PC-9 (cell line): ENCODE measurements around the gene IGIP. TPM values are rescaled to one million over a fixed set of nuclear protein-coding genes. Genes with fewer than 3 reads are reported as not detected.

Experiments
- BruUV-seq: library from RNA; stranded (reverse); fragments of 400-500 nt; replicated peaks from 2 replicates; lab custom pipeline; 2021; lab: Mats Ljungman, UMichigan
- CTCF ChIA-PET: fragments of 300-600 bp; sonication (Branson Sonifier 250); formaldehyde crosslinking; loops from one replicate; lab custom pipeline; 2022; ENCODE audit warnings: antibody characterized with exemption; lab: Charles Lee
- POLR2A ChIA-PET: fragments of 300-600 bp; sonication (Branson Sonifier 250); formaldehyde crosslinking; loops from one replicate; lab custom pipeline; 2022; ENCODE audit warnings: antibody characterized with exemption; ENCODE audit not compliant: unreplicated experiment; lab: Charles Lee
- DNase-seq, 2 experiments: peaks; one replicate each; pipeline versions ENCODE4 v3.0.0 to v3.0.0-alpha.2; 2015 to 2022; ENCODE audit warnings: mixed read lengths in 1 of 2
- H2AFZ ChIP-seq: fragments of 200-600 bp; sonication (generic); 2 replicates; pipeline ENCODE4 v1.8.1; 2017; ENCODE audit warnings: antibody characterized with exemption
- H3F3A ChIP-seq: fragments of 200-600 bp; sonication (generic); 2 replicates; pipeline ENCODE4 v1.8.1; 2017; ENCODE audit warnings: antibody characterized with exemption, mild to moderate bottlenecking, low read depth; ENCODE audit not compliant: insufficient read depth
- H3K27ac ChIP-seq: fragments of 200-600 bp; sonication (generic); 2 replicates; pipeline ENCODE4 v1.6.1; 2016; ENCODE audit warnings: mixed run types
- H3K27me3 ChIP-seq: fragments of 200-600 bp; sonication (generic); 2 replicates; pipeline ENCODE4 v1.6.1; 2016; ENCODE audit warnings: low read depth, mixed run types; ENCODE audit not compliant: insufficient read depth
- H3K36me3 ChIP-seq: fragments of 200-600 bp; sonication (generic); 2 replicates; pipeline ENCODE4 v1.6.1; 2016; ENCODE audit warnings: low read depth, mixed run types
- H3K4me1 ChIP-seq: fragments of 200-600 bp; sonication (generic); replicated peaks from 2 replicates; pipeline ENCODE4 v1.6.1; 2016; ENCODE audit warnings: mixed run types; ENCODE audit not compliant: insufficient read depth
- H3K4me2 ChIP-seq: fragments of 200-600 bp; sonication (generic); 2 replicates; pipeline ENCODE4 v1.6.1; 2017; ENCODE audit warnings: mixed run types
- H3K4me3 ChIP-seq: fragments of 200-600 bp; sonication (generic); 2 replicates; pipeline ENCODE4 v1.6.1; 2016; ENCODE audit warnings: mixed run types
- H3K79me2 ChIP-seq: fragments of 200-600 bp; sonication (generic); 2 replicates; pipeline ENCODE4 v1.6.1; 2017; ENCODE audit warnings: low read depth, mixed run types
- H3K9me2 ChIP-seq: fragments of 200-600 bp; sonication (generic); 2 replicates; pipeline ENCODE4 v1.8.1; 2017; ENCODE audit warnings: mild to moderate bottlenecking; ENCODE audit not compliant: insufficient read depth
- H3K9me3 ChIP-seq: fragments of 200-600 bp; sonication (generic); 2 replicates; pipeline ENCODE4 v1.8.1; 2016; ENCODE audit warnings: low read depth; ENCODE audit not compliant: insufficient read depth
- H4K20me1 ChIP-seq: fragments of 200-600 bp; sonication (generic); 2 replicates; pipeline ENCODE4 v1.8.1; 2017; ENCODE audit not compliant: insufficient read depth
- EZH2 ChIP-seq: fragments of 200-600 bp; sonication (generic); IDR thresholded peaks from 2 replicates; pipeline ENCODE4 v1.8.0; 2017; ENCODE audit warnings: antibody characterized with exemption, low read depth
- intact Hi-C: fragments of 100-400 bp; cut with micrococcal nuclease; formaldehyde crosslinking; loops from one replicate; pipeline ENCODE4 v1.10.0; 2022; ENCODE audit not compliant: unreplicated experiment
- total RNA-seq: library from RNA; stranded (reverse); gene quantifications from 2 replicates; pipeline ENCODE4 v1.2.3, GENCODE V29; 2021
- TF ChIP-seq, protein P1 (sequence below): fragments of 200-600 bp; sonication (generic); conservative IDR thresholded peaks from 2 replicates; pipeline ENCODE4 v1.6.1; 2017; ENCODE audit warnings: mixed run types, antibody characterized with exemption, mild to moderate bottlenecking, moderate library complexity

Gene IGIP
- total RNA-seq, 1 experiment from 2014 or later, result 6.2 TPM

GRCh38 chr5:140145818-140146522 is 20.2 kb downstream of the IGIP start:
- H4K20me1 ChIP-seq, result no peaks in the 10 kb centered on the region; the same call in 1 of the 2 replicates
- ChIA-PET CTCF (interaction anchor here (0.6 to 1.0 kb wide), 7 partner anchors 9 to 359 kb away, joined by 3 to 7 read pairs (median 4); no protein-coding TSS in a partner anchor), POLR2A (no interaction called here)
- H3K79me2 ChIP-seq, result no peaks in the 10 kb centered on the region
- no peak for TF ChIP-seq EZH2
- TF ChIP-seq, protein P1, sequence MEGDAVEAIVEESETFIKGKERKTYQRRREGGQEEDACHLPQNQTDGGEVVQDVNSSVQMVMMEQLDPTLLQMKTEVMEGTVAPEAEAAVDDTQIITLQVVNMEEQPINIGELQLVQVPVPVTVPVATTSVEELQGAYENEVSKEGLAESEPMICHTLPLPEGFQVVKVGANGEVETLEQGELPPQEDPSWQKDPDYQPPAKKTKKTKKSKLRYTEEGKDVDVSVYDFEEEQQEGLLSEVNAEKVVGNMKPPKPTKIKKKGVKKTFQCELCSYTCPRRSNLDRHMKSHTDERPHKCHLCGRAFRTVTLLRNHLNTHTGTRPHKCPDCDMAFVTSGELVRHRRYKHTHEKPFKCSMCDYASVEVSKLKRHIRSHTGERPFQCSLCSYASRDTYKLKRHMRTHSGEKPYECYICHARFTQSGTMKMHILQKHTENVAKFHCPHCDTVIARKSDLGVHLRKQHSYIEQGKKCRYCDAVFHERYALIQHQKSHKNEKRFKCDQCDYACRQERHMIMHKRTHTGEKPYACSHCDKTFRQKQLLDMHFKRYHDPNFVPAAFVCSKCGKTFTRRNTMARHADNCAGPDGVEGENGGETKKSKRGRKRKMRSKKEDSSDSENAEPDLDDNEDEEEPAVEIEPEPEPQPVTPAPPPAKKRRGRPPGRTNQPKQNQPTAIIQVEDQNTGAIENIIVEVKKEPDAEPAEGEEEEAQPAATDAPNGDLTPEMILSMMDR, result no peak
- no peaks in the 10 kb centered on the region for H3K36me3 ChIP-seq
- H3K27me3 ChIP-seq, result no peaks in the 10 kb centered on the region
- intact Hi-C loops, result loop anchor here (2.0 kb wide), 1 partner anchor 31 kb away; the partner anchor contains the start of gene PURA
- no peak overlapping the region for H2AFZ ChIP-seq
- H3K4me3 ChIP-seq, result no peak overlapping the region
- H3K9me3 ChIP-seq, result no peaks in the 10 kb centered on the region
- no peak overlapping the region for H3K27ac ChIP-seq
- DNase-seq, result peak in 1 of 2 experiments; percentile 65
- H3K4me2 ChIP-seq, result no peak overlapping the region
- no peaks in the 10 kb centered on the region for H3K9me2 ChIP-seq
- BruUV-seq, result no TSS peak
- no peaks in the 10 kb centered on the region for H3F3A ChIP-seq
- H3K4me1 ChIP-seq, result no peaks in the 10 kb centered on the region

GRCh38 chr5:140146523-140146842 is 20.7 kb downstream of the IGIP start:
- H3K36me3 ChIP-seq, result no peaks in the 10 kb centered on the region
- no peaks in the 10 kb centered on the region for H3F3A ChIP-seq
- no peak overlapping the region for H3K4me3 ChIP-seq
- no peak for DNase-seq
- ChIA-PET POLR2A (no interaction called here), CTCF (no interaction called here)
- no peaks in the 10 kb centered on the region for H3K9me2 ChIP-seq
- no peak overlapping the region for H3K4me2 ChIP-seq
- no peak overlapping the region for H2AFZ ChIP-seq
- no peaks in the 10 kb centered on the region; the same call in 1 of the 2 replicates for H4K20me1 ChIP-seq
- no peak overlapping the region for H3K27ac ChIP-seq
- no peaks in the 10 kb centered on the region for H3K9me3 ChIP-seq
- H3K79me2 ChIP-seq, result no peaks in the 10 kb centered on the region
- no peaks in the 10 kb centered on the region for H3K27me3 ChIP-seq
- intact Hi-C loops, result no loop called here
- TF ChIP-seq EZH2, result no peak
- TF ChIP-seq, protein P1, result no peak
- H3K4me1 ChIP-seq, result no peaks in the 10 kb centered on the region
- BruUV-seq, result no TSS peak

DNA sequence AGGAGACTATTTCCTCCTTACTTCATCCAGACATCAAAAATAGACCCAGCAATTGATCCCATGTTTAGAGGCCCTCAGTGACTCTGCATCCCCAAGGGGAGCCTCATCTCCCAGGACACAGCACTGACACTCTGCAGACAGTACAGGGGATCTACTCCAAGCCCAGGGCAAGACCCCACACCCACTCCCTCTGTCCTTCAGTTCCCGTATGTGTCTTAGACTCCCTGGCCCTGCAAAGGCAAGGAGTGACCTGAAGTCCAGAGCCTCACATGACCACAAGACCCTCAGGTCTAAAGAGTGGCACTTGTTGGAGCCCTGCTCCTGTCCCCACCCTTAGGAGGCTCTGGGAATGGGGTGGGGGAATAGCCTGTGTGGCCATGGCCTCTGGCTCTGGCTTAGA is 21.7 kb downstream of the IGIP start:
- Histone ChIP-seq H3F3A (no peaks in the 10 kb centered on the region), H3K4me3 (no peak overlapping the region), H3K4me2 (no peak overlapping the region), H3K79me2 (no peaks in the 10 kb centered on the region), H3K27ac (no peak overlapping the region), H3K36me3 (no peaks in the 10 kb centered on the region), H3K27me3 (no peaks in the 10 kb centered on the region), H3K4me1 (no peaks in the 10 kb centered on the region), H3K9me3 (no peaks in the 10 kb centered on the region), H4K20me1 (no peaks in the 10 kb centered on the region; the same call in 1 of the 2 replicates), H3K9me2 (no peaks in the 10 kb centered on the region), H2AFZ (no peak overlapping the region)
- CTCF ChIA-PET, result no interaction called here
- TF ChIP-seq, protein P1, result no peak
- no peak for TF ChIP-seq EZH2
- BruUV-seq, result no TSS peak
- intact Hi-C loops, result no loop called here
- POLR2A ChIA-PET, result no interaction called here
- no peak for DNase-seq
